HG02870 (cell line): ENCODE measurements around the gene ATG4A.

Experiments
- ATAC-seq: cut with Tn5 transposase; IDR thresholded peaks from one replicate; pipeline ENCODE4 v1.9.1; 2021; ENCODE audit warnings: mild to moderate bottlenecking, moderate library complexity; ENCODE audit not compliant: unreplicated experiment

Gene ATG4A

GRCh38 chrX:108168961-108169740 lies 77.6 kb downstream of the ATG4A start:
- ATAC-seq, result no peak

GRCh38 chrX:108169768-108170167 lies 78.2 kb downstream of the ATG4A start:
- ATAC-seq, result no peak

GRCh38 chrX:108171671-108172070 lies 80.1 kb downstream of the ATG4A start:
- ATAC-seq, result no peak

- ATAC-seq, result no peak
Measured at GRCh38 chrX:108173874-108174273, 82.3 kb downstream of the ATG4A start.

- ATAC-seq, result no peak
Measured at GRCh38 chrX:108177351-108178142, 86.0 kb downstream of the ATG4A start.

- no peak for ATAC-seq
Measured at GRCh38 chrX:108178143-108178498, 86.5 kb downstream of the ATG4A start.

GRCh38 chrX:108186811-108187210 lies 95.2 kb downstream of the ATG4A start:
- ATAC-seq, result no peak

- ATAC-seq, result no peak
Measured at GRCh38 chrX:108198420-108198819, 106.8 kb downstream of the ATG4A start.

- ATAC-seq, result no peak
Measured at GRCh38 chrX:108199041-108199440, 107.5 kb downstream of the ATG4A start.

GRCh38 chrX:108199691-108200090 lies 108.1 kb downstream of the ATG4A start:
- ATAC-seq, result no peak

- ATAC-seq, result no peak
Measured at GRCh38 chrX:108203540-108203939, 112.0 kb downstream of the ATG4A start.
